ENCODE results near the gene NCAPD2.

NCAPD2 gene

GRCh38 chr12:6500466-6500865, 6.6 kb downstream of the NCAPD2 start:
- DNase-seq: no peak

- DNase-seq: no peak
Observed at GRCh38 chr12:6507102-6507998, 13.4 kb downstream of the NCAPD2 start.

- no peak for DNase-seq
Observed at GRCh38 chr12:6508087-6508486, 14.2 kb downstream of the NCAPD2 start.

- no peak for DNase-seq
Observed at GRCh38 chr12:6520186-6520585, 26.3 kb downstream of the NCAPD2 start.

- no peak for DNase-seq
Observed at GRCh38 chr12:6522193-6522592, 28.3 kb downstream of the NCAPD2 start.

DNA sequence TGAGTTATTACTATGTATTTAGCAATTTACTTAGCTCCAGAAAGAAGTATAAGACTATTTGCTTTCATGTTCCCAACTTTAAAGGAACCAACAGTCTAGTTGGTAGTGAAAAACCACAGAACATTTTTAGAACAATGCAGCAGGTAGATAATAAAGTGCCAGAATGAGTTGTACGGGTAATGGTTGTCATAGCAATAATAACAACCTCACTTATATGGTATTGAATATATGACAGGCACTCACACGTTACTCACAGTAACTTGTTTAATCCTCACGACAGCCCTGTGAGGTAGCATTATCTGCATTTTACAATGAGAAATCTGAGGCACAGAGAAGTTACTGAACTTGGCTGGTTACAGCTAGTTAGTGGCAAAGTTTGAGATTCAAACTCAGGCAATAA, 29.8 kb downstream of the NCAPD2 start:
- no peak for DNase-seq

GRCh38 chr12:6524648-6525047, 30.7 kb downstream of the NCAPD2 start:
- no peak for DNase-seq

GRCh38 chr12:6526201-6526600, 32.3 kb downstream of the NCAPD2 start:
- no peak for DNase-seq

- DNase-seq: no peak
Observed at GRCh38 chr12:6526766-6527525, 33.0 kb downstream of the NCAPD2 start.

- DNase-seq: no peak
Observed at GRCh38 chr12:6527711-6528110, 33.8 kb downstream of the NCAPD2 start.

DNA sequence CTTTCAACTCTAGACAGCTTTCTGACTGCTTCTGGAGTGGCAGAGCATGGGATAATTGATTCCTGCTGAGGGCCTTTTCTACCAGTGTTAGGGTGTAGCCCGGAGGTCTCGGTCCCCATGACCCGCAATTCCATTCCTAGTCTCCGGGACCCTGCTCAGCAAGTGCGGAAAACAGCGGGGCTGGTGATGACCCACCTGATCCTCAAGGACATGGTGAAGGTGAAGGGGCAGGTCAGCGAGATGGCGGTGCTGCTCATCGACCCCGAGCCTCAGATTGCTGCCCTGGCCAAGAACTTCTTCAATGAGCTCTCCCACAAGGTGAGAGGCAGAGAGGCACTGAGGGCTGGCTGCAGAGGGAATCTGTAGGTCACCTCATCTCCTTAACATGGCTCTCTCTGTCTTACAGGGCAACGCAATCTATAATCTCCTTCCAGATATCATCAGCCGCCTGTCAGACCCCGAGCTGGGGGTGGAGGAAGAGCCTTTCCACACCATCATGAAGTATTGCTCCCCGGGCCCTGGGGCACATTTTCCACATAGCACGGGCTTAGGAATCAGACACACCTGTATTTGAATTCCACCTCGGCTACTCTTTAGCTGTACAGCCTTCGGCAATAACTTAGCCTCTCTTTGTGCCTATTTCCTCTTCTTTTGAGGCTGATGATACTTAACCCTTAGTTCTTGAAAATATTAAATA, 34.8 kb downstream of the NCAPD2 start:
- no peak for DNase-seq

DNA sequence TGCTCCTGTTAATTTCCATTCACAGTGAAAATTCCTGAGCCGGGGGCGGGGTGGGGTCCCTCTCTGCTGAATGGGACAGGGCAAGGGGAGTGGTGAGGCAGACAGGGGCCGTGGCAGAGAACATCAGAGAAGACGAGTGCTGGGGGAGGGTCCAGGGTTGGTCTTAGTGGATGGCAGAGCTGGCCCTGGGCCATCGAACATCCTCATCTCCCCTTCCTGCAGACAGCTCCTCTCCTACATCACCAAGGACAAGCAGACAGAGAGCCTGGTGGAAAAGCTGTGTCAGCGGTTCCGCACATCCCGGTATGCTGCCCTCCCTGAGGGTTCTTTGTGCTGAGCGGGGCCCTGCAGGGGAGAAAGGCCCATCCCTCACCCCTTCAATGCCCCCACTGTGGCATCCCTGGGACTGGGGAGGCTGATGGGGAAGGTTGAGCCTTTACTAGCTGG, 35.4 kb downstream of the NCAPD2 start:
- DNase-seq: no peak

- no peak for DNase-seq
Observed at GRCh38 chr12:6530576-6531260, 36.8 kb downstream of the NCAPD2 start.

DNA sequence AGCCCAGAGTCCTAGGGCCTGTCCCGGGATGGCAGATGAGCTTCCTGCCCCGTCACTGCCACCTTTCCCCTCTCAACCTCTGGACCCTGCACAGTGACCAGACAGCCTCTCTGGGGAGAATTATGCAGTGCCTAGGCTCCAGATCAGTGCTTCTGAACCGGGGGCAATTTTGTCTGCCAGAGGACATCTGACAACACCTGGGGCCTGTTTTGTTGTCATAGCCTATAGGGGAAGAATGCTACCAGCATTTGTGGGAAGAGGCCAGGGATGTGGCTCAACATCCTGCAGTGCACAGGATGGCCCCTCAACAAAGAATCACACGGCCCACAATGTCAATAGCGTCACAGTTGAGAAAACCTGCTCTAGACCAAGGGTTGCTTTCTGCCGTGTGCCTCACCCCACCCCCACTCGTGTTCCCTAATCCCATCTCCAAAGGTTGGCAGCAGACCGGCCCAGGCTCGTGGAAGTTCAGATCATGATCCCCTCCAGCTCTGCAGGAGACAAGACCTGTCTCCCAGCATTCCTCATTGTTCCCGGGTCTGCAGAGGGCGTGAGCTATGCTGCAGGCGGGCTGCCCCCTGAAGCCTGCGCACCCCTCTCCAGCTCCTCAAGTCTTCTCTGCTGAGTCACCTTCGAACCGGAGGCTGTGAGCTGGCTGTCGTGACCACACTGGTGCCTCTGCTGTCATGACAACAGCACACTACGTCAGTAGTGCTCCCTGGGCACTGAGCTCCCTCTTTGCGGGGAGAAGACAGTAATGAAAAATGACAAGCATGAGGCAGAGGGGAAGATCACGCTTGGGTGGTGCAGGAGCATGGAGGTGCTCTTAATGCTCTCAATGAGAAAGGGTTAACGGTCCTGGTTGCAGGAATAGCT, 38.4 kb downstream of the NCAPD2 start:
- no peak for DNase-seq

GRCh38 chr12:6532927-6533652, 39.2 kb downstream of the NCAPD2 start:
- no peak for DNase-seq

DNA sequence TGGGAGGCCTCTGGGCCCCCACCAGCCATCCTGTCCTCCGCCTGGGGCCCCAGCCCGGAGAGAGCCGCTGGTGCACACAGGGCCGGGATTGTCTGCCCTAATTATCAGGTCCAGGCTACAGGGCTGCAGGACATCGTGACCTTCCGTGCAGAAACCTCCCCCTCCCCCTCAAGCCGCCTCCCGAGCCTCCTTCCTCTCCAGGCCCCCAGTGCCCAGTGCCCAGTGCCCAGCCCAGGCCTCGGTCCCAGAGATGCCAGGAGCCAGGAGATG, 39.7 kb downstream of the NCAPD2 start:
- no peak for DNase-seq

DNA sequence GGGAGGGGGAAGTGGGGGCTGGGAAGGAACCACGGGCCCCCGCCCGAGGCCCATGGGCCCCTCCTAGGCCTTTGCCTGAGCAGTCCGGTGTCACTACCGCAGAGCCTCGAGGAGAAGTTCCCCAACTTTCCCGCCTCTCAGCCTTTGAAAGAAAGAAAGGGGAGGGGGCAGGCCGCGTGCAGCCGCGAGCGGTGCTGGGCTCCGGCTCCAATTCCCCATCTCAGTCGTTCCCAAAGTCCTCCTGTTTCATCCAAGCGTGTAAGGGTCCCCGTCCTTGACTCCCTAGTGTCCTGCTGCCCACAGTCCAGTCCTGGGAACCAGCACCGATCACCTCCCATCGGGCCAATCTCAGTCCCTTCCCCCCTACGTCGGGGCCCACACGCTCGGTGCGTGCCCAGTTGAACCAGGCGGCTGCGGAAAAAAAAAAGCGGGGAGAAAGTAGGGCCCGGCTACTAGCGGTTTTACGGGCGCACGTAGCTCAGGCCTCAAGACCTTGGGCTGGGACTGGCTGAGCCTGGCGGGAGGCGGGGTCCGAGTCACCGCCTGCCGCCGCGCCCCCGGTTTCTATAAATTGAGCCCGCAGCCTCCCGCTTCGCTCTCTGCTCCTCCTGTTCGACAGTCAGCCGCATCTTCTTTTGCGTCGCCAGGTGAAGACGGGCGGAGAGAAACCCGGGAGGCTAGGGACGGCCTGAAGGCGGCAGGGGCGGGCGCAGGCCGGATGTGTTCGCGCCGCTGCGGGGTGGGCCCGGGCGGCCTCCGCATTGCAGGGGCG, 40.2 kb downstream of the NCAPD2 start, which contains the start of gene GAPDH:
Gene GAPDH (plus strand): TSS at position 595 of the 772 bp plus-strand sequence. CDS start 316 bp downstream, outside the sequence.
- DNase-seq: peak; percentile 82

DNA sequence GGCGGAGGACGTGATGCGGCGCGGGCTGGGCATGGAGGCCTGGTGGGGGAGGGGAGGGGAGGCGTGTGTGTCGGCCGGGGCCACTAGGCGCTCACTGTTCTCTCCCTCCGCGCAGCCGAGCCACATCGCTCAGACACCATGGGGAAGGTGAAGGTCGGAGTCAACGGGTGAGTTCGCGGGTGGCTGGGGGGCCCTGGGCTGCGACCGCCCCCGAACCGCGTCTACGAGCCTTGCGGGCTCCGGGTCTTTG, 40.7 kb downstream of the NCAPD2 start:
- DNase-seq: no peak

- DNase-seq: peak; percentile 15
Observed at GRCh38 chr12:6534945-6535696, 41.2 kb downstream of the NCAPD2 start.

DNA sequence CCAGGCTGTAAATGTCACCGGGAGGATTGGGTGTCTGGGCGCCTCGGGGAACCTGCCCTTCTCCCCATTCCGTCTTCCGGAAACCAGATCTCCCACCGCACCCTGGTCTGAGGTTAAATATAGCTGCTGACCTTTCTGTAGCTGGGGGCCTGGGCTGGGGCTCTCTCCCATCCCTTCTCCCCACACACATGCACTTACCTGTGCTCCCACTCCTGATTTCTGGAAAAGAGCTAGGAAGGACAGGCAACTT, 41.7 kb downstream of the NCAPD2 start:
- no peak for DNase-seq
